ENCODE data around the gene PDIA6. TPM values are rescaled to one million over a fixed set of nuclear protein-coding genes. Genes with fewer than 3 reads are reported as not detected.

The PDIA6 gene
- total and polyA plus RNA-seq, 12 donors, result 28.6 to 544 (median 142) TPM

- no peak overlapping the region for H3K4me3 ChIP-seq
- H3K27me3 ChIP-seq, result no peaks in the 10 kb centered on the region
- H3K27ac ChIP-seq, result no peak overlapping the region
- no peaks in the 10 kb centered on the region for H3K36me3 ChIP-seq (replicated peaks in 1 of 2)
- intact Hi-C loops (cut with DNase I), result no loop called here
- H3K9me3 ChIP-seq (replicated peaks in 1 of 3), result no peaks in the 10 kb centered on the region
- no peaks in the 10 kb centered on the region for H3K4me1 ChIP-seq (replicated peaks in 1 of 2)
- DNase-seq, result peak in 1 of 7 donors; percentile 24
- 66 to 84% (median 77%) methylated on average over 3 of the region's 3 CpGs for WGBS, 4 donors
- TF ChIP-seq CTCF (IDR thresholded peaks at IDR 0.05), result no peak
- TF ChIP-seq POLR2A (IDR thresholded peaks at IDR 0.05), result no peak
These were observed 72.4 kb downstream of the PDIA6 start for GRCh38 chr2:10740226-10740625.

GRCh38 chr2:10738192-10738591 is 74.4 kb downstream of the PDIA6 start:
- no peaks in the 10 kb centered on the region for H3K36me3 ChIP-seq (replicated peaks in 1 of 2)
- DNase-seq, result no peak
- 91 to 94% (median 93%) methylated on average over 6 of the region's 6 CpGs for WGBS, 4 donors
- H3K4me3 ChIP-seq, result no peak overlapping the region
- H3K27ac ChIP-seq, result no peak overlapping the region
- TF ChIP-seq CTCF (IDR thresholded peaks at IDR 0.05) (no peak), POLR2A (IDR thresholded peaks at IDR 0.05) (no peak)
- no peaks in the 10 kb centered on the region for H3K4me1 ChIP-seq (replicated peaks in 1 of 2)
- no peaks in the 10 kb centered on the region for H3K27me3 ChIP-seq
- intact Hi-C loops (cut with DNase I), result no loop called here
- no peaks in the 10 kb centered on the region for H3K9me3 ChIP-seq (replicated peaks in 1 of 3)

GRCh38 chr2:10733980-10734379 is 78.6 kb downstream of the PDIA6 start:
- TF ChIP-seq CTCF (IDR thresholded peaks at IDR 0.05) (no peak), POLR2A (IDR thresholded peaks at IDR 0.05) (no peak)
- 80 to 95% (median 88%) methylated on average over 5 of the region's 5 CpGs for WGBS, 4 donors
- H3K36me3 ChIP-seq (replicated peaks in 1 of 2), result no peaks in the 10 kb centered on the region
- DNase-seq, result no peak
- H3K9me3 ChIP-seq (replicated peaks in 1 of 3), result no peaks in the 10 kb centered on the region
- H3K4me3 ChIP-seq, result no peak overlapping the region
- intact Hi-C loops (cut with DNase I), result no loop called here
- no peak overlapping the region for H3K27ac ChIP-seq
- H3K4me1 ChIP-seq (replicated peaks in 1 of 2), result no peaks in the 10 kb centered on the region
- no peaks in the 10 kb centered on the region for H3K27me3 ChIP-seq

GRCh38 chr2:10733566-10733925 is 79.0 kb downstream of the PDIA6 start:
- no peaks in the 10 kb centered on the region for H3K4me1 ChIP-seq (replicated peaks in 1 of 2)
- H3K9me3 ChIP-seq (replicated peaks in 1 of 3), result no peaks in the 10 kb centered on the region
- DNase-seq, result no peak
- WGBS, 4 donors, result 62 to 70% (median 67%) methylated on average over 6 of the region's 6 CpGs
- intact Hi-C loops (cut with DNase I), result no loop called here
- no peaks in the 10 kb centered on the region for H3K36me3 ChIP-seq (replicated peaks in 1 of 2)
- H3K27me3 ChIP-seq, result no peaks in the 10 kb centered on the region
- H3K27ac ChIP-seq, result no peak overlapping the region
- TF ChIP-seq CTCF (IDR thresholded peaks at IDR 0.05), result no peak
- no peak for TF ChIP-seq POLR2A (IDR thresholded peaks at IDR 0.05)
- H3K4me3 ChIP-seq, result no peak overlapping the region

Small RNA genes lying within 50 kb of the gene (small RNA-seq; reads per million reads assigned to genes)
- gene RNU7-138P (0 reads per million in 2 donors), gene RNU7-176P (0 reads per million in 2 donors)

Other genes with a start within 250 kb of the PDIA6 start
- gene NOL10, start 122.8 kb downstream of the PDIA6 start, total RNA-seq, result 10 to 100 TPM; 16.7 to 46.8 (median 27.0) TPM
- gene NOL10, start 122.8 kb downstream of the PDIA6 start, polyA plus RNA-seq, result 10 to 100 TPM; 10.3 to 55.6 (median 13.8) TPM
- gene ATP6V1C2, start 91.2 kb downstream of the PDIA6 start, total RNA-seq, result 1 to 10 TPM in 2 of 9 donors, under 1 TPM in 6, not detected in 1; 0.14 to 5.9 (median 0.68) TPM
- gene ATP6V1C2, start 91.2 kb downstream of the PDIA6 start, polyA plus RNA-seq, result 1 to 10 TPM; 1.8 to 7.7 (median 2.6) TPM
- 1 to 10 TPM in 1 of 9 donors, under 1 TPM in 2, not detected in 6; 0.11 to 1.1 (median 0.18) TPM for gene KCNF1, start 99.1 kb upstream of the PDIA6 start, total RNA-seq
- gene KCNF1, start 99.1 kb upstream of the PDIA6 start, polyA plus RNA-seq, result under 1 TPM in 1 of 3 donors, not detected in 2; 0.03 TPM